GM06990 (cell line): Measurements from ENCODE around the gene SOCS1.

Experiments used
- DNase-seq: peaks from one replicate; pipeline ENCODE4 v3.0.0-alpha.2; 2011; ENCODE audit not compliant: insufficient read length; ENCODE audit errors: extremely low read depth
- H3K27me3 ChIP-seq: replicated peaks from 2 replicates; pipeline ENCODE4 v1.6.0; 2011; ENCODE audit warnings: low read length; ENCODE audit not compliant: control insufficient read depth, insufficient read depth
- H3K36me3 ChIP-seq: 2 replicates; pipeline ENCODE4 v1.5.1; 2011; ENCODE audit warnings: low read length; ENCODE audit not compliant: control insufficient read depth, insufficient read depth
- H3K4me3 ChIP-seq: replicated peaks from 2 replicates; pipeline ENCODE4 v1.5.1; 2011; ENCODE audit warnings: low read depth, mild to moderate bottlenecking, control low read depth, low read length
- TF ChIP-seq, protein P1 (sequence below): IDR thresholded peaks from 2 replicates; pipeline ENCODE4 v1.5.1; 2011; ENCODE audit warnings: low read length, control low read depth, mild to moderate bottlenecking, inconsistent platforms; ENCODE audit not compliant: insufficient read depth, poor library complexity, severe bottlenecking

SOCS1 gene

DNA sequence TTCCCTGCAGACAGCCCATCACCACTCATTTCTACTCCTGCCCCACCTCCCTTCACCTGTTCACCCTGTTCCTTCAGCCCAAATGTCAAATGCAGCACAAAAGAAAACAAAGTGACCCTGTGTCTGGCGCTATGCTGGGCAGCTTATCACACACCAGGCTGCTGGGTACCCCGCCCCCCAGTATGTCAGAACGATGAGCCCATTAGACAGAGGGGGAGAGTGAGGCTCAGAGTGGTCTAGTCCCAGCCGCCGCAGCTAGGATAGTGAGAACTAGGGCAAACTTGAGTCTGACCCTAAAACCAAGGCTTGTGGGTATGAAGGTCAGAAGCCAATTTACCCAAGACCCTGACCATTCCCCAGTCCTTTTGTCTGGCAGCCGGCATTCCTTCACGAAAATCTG, 9.1 kb upstream of the SOCS1 start:
- Histone ChIP-seq H3K4me3 (no peak overlapping the region), H3K27me3 (no peaks in the 10 kb centered on the region), H3K36me3 (no peaks in the 10 kb centered on the region)
- no peak for DNase-seq
- TF ChIP-seq, protein P1, sequence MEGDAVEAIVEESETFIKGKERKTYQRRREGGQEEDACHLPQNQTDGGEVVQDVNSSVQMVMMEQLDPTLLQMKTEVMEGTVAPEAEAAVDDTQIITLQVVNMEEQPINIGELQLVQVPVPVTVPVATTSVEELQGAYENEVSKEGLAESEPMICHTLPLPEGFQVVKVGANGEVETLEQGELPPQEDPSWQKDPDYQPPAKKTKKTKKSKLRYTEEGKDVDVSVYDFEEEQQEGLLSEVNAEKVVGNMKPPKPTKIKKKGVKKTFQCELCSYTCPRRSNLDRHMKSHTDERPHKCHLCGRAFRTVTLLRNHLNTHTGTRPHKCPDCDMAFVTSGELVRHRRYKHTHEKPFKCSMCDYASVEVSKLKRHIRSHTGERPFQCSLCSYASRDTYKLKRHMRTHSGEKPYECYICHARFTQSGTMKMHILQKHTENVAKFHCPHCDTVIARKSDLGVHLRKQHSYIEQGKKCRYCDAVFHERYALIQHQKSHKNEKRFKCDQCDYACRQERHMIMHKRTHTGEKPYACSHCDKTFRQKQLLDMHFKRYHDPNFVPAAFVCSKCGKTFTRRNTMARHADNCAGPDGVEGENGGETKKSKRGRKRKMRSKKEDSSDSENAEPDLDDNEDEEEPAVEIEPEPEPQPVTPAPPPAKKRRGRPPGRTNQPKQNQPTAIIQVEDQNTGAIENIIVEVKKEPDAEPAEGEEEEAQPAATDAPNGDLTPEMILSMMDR: no peak

- Histone ChIP-seq H3K27me3 (no peaks in the 10 kb centered on the region), H3K4me3 (no peak overlapping the region), H3K36me3 (no peaks in the 10 kb centered on the region)
- no peak for DNase-seq
- TF ChIP-seq, protein P1: no peak
These were observed 8.3 kb upstream of the SOCS1 start for GRCh38 chr16:11264155-11264832.

DNA sequence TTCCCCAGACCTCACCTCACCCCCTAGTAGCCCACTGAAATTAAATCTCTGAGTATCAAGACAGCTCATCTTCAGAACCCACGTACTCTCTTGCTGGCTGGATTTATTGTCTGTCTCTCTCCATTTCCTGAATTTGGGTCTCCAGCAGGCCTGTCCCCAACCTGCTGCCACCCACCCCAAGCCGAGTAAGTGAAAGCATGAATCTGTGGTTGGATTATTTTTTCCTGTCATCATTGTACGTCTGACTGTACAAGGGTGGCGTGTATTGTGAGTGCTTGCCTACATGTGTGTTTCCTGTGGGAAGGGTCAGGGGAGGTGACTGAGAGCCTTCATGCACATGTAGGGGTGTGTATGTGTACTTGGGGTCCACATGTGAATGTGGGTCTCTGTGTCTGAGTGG, 7.7 kb upstream of the SOCS1 start:
- H3K27me3 ChIP-seq: no peaks in the 10 kb centered on the region
- TF ChIP-seq, protein P1: no peak
- DNase-seq: no peak
- H3K36me3 ChIP-seq: no peaks in the 10 kb centered on the region
- no peak overlapping the region for H3K4me3 ChIP-seq

- no peaks in the 10 kb centered on the region for H3K27me3 ChIP-seq
- H3K36me3 ChIP-seq: no peaks in the 10 kb centered on the region
- H3K4me3 ChIP-seq: no peak overlapping the region
- no peak for DNase-seq
- TF ChIP-seq, protein P1: no peak
These were observed 6.9 kb upstream of the SOCS1 start for GRCh38 chr16:11262915-11263314.

DNA sequence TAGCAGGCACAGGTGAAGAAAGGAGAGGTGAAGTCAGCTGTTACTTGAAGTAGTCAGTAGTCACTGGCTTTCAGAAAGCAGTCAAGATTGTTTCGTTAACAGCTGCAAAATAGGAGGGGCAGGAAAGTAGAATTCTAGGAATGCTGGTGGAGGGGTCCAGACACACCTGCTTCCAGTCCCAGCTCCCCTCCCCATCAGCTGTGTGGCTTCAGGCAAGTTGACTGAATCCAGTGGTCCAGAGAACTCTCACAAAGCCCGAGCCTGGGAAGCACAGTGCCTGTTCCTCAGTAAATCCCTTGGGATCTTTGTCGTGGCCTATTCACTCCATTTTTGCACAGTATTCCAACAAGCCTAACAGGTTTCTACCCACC, 4.6 kb upstream of the SOCS1 start:
- no peak for DNase-seq
- TF ChIP-seq, protein P1: no peak
- Histone ChIP-seq H3K36me3 (no peaks in the 10 kb centered on the region), H3K4me3 (no peak overlapping the region), H3K27me3 (no peaks in the 10 kb centered on the region)
